GM18519 (cell line): ENCODE measurements around the gene CDC42BPG.
A peak's percentile ranks its signal among the peaks of the same experiment; 100 is the strongest.

Experiments used
- ATAC-seq: cut with Tn5 transposase; IDR thresholded peaks from one replicate; pipeline ENCODE4 v1.9.1; 2021; ENCODE audit warnings: mild to moderate bottlenecking, moderate library complexity; ENCODE audit not compliant: unreplicated experiment, low FRiP score

CDC42BPG gene

DNA sequence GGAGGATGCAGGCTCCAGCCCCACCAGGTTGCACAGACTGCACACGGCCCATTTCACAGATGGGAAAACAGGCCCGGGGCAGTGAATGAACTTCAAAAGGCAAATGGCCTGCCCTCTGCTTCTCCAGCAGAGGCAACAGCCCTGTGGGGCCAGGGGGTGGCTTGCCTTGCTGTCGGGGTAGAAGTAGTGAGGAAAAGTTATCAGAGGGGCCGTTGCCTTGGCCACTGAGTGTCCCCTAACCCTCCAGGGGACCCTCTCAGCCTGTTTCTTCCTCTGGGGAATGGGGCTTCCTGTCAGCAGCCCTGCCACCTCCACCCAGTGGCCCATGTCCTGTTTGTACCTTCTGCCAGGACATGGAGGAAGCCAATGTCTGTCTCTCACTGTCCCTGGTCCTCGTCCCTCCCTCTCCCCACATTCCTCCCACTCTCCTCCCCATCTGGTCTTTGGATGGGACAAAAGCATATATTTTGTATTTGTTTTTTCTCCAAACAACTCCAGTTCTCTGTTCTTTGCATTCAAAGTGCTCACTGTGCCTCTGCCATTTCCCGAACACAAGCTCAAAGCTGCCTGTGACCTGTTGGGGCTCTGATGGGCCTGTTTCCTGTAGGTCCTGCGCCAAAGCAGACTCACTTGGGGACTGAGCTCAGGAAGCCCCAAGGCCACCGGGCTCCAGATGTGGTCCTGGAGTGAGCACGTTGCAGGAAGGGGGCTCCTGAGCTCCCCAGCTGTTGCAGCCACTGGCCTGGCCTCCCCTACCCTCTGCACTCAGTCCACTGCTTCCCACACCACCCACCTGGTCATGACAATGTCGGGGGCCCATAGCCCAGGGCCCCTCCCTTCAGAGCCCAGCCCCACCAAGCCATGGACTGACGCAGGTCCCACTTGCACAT is 50.9 kb downstream of the CDC42BPG start:
- ATAC-seq = no peak

DNA sequence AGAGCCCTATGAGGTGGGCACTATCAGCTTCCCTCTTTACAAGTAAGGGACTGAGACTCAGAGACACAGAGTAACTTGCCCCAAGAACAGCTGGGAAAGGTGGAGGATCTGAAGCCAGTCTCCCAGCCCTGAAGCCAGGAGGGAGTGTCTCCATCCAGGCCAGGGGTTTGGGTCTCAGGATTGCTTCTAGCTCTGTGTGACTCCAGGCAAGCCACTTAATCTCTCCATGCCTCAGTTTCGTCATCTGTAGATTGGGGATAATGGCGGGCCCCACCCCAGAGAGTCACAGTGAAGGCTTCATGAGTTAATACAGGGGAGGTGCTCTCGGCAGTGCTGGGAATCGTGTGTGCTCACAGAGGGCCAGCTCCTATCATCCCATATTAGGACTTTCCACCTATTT is 52.0 kb downstream of the CDC42BPG start:
- no peak for ATAC-seq

DNA sequence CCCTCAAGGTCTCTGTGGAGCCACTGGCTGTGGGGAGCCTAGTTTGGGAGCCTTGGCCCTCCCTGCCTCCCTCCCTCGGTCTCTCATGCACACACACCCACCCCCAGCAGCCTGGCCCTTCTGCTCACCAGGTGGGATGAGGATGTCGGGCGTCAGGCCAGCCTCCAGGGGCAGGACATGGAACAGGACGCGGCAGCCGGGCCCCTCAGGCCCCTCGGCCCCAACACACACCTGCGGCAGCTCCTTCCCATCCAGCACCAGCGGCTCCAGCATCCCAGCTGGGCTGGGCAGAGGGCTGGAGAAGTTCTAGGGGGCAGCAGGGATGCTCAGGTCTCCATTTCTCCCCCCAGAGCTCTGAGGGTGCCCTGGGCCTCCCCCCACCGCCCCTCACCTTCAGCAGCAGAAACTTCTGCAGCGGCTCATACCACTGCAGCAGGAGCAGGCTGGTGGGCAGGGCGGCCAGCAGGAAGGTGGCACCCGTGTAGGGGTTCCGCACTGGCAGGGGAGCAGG is 52.6 kb downstream of the CDC42BPG start:
- no peak for ATAC-seq

DNA sequence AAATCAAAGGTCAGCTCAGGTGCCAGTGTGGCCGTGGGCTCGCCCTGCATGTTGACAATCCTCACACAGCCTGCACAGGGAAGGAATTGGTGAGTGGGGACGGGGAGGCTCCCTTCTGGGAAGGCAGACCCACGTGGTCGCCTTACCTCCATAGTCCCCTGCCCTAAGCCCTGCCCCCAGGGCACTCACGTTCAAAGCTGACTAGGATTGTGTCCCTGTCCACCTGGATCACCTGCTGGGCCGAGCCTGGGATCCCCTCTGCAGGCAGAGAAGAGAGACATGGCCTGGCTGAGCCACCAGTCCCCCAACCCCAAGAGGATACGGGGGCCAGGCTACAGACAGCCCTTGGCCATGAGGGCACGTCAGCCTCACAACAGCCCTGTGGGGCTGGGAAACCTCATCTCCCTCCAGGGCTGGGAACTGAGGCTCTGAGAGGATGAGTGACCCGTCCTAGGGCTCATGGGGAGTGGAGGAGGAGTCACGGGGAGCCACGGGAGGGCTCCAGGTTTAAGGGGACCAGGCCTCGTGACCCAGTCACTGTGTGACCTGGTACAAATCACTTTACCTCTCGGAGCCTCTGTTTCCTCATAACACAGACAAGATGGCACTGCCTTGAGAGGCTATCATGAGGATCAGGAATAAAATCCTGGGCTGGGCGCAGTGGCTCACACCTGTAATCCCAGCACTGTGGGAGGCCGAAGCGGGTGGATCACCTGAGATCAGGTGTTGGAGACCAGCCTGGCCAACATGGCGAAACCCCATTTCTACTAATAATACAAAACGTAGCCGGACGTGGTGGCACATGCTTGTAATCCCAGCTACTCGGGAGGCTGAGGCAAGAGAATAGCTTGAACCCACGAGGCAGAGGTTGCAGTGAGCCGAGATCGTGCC is 54.0 kb downstream of the CDC42BPG start:
- ATAC-seq = no peak

DNA sequence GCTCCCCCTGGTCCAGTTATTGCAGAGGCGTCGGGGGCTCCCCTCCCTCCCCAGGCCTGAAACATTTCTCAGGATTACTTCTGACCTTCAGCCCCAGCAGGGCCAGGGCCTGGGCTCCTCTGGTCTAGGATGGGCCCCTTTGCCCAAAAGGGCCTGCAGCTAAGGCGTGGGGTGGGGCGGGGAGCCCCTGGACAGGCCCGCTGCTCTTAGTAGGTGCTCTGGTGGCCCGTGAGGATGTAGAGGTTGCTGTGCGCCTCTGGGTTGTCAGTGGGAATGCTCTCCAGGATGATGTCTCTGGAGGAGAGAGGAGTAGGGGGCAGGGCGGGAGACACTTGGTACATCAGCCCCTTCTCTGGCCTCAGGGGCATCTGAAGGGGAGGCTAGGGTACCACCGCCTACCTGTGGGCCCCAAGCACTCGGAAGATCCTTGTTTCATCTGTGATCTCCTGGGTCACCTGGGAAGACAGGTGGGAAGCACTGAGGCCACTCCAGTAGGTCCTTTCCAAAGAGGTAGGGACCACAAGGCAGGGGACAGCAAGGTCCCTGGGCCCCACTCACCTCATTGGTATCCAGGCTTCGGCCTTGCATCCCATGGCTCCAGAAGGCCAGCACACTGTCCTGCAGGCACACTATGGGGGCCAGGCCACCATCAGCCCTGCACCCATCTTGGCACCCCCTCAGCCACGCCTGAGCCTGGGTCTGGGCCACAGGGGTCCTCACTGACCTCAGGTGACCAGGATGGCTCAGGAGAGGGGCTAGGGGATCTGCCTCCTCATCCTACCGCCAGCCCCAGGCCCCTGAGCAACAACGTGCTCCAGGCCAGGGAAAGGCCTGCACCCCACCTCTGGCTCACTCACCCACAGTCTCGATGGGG is 54.9 kb downstream of the CDC42BPG start:
- no peak for ATAC-seq

DNA sequence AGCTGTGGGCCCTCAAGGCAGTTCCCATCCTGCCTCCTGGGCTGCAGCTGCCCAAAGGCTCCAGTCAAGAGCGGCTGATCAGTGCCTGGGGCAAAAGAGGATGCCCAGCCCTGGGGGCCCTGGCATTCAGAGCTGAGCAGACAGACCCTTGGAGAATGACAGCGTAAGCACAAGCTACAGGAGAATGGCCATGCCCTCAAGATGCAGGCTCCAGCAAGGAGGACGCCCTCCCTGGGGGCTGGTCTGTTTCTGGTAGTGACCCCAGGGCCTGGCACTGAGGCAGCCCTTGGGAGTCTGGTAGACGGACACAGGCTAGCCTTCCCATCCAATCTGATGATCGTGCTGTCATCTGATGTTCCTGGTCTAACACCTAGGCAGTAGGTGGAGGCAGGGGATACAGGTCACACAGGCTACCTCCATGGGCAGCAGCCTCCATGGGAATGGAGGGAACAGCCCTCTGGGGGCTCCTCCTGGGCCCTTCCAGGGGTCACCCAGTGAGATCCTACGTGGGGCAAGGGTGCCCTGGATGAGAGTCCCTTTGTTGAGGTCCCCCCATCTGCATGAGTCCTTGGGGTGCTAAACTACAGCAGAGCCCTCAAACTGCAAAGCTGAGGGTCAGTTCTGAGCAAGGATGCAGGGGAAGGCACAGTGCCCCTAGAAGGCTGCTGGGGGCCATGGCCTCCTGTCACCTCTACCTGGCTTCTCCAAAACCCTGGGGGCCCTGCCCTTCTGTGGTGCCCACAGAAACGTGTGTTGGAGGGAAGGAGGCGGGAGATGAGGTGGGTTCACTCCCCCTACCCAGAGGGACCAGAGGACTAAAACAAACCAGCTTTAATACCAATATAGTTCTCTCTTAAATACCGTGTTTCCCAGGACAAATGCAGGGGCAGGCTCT is 55.9 kb downstream of the CDC42BPG start:
- ATAC-seq = no peak

DNA sequence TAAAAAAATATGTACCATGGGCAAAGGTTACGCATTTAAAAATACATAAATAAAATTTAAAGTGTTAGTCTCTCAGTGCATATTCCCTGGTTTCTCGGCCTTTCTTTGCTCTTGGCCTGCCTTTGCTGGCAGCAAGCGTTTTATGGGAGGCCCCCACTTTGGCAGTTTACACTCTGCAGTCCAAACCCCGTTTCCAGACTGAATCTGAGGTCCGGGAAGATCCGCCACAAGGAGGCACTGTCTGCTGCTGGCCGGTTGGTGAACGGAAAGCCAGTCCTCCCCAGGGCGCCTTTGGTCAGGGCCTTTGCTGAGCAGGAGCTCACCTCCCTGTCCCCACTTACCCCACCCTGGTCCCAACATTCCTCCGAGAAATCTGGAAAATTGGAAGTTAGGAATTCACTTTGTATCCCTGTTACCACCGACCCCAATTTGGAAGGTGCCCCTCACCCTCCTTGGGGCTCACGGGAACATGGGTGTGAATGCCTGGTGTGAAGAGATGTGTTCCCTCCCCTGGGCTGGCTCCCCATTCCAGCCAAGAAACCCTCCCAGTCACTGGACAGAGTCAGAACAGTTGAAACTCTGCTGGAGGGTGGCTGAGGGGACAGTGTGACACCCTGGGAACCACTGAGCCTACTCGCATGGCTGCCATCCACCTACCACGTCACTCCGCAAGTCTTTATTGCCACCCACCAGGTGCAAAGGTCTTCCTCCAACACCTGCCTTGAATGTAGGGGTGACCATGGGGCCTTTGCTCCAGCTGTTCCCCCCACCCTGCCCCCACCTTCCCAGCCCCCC is 56.7 kb downstream of the CDC42BPG start:
- no peak for ATAC-seq

DNA sequence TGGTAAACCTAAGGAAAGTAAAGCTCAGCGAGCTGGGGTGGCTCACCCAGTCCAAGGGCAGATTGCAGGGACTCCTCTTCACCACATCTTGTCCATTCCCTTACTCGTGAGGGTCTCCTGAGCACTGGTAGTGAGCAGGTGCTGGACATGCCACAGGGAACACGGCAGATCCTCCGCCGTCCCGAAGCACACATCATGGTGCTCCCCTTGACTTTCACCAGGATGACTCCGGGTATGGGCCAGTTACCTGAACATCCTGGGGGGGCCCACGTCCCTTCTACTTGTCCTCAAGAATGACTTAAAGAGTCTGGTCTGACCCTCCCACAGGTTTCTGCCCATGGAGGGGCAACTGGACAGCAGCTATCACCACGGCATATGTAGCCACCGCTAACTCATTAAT is 58.1 kb downstream of the CDC42BPG start:
- no peak for ATAC-seq

DNA sequence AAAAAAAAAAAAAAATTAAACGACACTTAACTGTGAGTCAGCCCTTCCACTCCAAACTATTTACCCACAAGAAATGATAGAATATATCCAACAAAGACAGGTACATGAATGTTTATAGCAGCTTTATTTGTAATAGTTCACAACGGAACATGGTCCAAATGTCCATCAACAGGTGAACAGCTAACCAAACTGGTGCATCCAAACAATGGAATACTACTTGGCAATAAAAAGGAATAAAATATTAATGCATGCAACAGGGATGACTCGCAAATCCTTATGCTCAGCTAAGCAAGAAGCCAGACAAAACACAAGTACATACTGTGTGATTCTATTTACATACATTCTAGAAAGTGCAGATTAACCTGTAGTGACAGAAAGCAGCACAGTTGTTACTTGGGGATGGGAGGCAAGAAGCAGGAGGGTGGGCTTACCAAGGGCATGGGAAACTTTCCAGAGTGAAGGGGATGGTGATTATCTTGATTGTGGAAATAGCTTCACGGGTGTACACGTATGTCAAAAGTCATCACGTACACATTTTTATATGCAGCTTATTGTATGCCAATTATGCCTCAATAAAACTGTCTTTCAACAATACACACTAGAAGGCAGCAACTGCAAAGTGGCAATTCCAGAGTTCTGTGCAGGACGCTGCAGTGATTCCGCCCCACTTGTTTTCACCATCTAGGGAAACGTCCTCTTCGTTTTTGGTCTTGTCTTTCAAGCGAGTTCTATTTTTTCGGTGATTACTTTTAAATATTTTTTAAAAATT is 59.5 kb downstream of the CDC42BPG start:
- no peak for ATAC-seq

DNA sequence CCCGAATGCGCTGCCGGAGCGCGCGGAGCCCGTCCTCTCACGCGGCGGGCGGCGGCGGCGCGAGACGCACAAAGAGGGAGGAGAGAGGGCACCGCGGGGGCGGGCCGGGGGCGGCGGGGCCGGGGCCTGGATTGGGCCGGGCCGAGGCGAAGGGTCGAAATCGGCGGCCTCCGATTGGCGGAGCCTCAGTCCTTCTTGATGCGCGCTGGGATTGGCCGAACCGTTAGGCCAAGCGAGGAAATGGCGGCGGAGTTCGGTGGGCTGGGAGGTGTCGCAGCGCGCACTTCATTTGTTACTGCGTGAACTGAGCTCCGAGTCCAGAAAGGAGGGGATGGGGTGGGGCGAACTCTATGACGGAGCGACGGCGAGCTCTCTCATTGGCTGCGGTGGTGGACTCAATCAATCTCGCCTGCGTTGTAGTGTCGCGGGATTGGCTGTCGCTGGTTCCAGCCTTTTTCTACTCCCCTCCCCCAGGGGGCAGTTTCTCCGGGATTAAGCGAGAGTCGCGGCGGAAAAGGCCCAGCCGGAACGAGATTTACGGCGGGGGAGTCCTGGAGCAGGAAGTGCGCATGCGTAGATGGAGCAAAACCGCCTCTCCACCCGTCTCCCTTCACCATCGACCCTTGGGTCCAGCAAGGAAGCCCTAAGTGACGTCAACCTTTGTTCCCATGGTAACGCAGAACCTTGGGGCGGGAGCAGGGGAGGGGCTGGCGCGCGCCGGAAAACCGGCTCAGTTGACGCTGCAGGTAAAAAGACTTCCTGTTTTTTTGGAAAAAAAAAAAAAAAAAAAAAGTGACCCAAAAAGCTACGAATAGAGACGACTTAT is 65.8 kb downstream of the CDC42BPG start, which contains the start of gene SF1:
Gene SF1 (minus strand): TSS at position 70 of the 826 bp plus-strand sequence. CDS start 150 bp downstream, outside the sequence.
- ATAC-seq = peak; percentile 55

DNA sequence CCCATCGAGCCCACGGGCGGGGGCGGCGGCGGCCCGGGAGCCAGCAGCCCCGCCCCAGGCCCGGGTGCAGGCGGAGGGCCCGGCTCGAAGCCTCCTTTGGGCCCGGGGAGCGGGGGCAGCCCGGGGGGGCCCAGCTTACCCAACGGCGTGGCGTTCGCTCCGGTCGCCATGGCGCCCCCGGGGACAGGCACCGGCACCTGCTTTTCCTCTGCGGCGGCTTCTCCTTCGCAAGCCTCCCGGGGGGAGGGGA is 66.3 kb downstream of the CDC42BPG start:
- no peak for ATAC-seq

DNA sequence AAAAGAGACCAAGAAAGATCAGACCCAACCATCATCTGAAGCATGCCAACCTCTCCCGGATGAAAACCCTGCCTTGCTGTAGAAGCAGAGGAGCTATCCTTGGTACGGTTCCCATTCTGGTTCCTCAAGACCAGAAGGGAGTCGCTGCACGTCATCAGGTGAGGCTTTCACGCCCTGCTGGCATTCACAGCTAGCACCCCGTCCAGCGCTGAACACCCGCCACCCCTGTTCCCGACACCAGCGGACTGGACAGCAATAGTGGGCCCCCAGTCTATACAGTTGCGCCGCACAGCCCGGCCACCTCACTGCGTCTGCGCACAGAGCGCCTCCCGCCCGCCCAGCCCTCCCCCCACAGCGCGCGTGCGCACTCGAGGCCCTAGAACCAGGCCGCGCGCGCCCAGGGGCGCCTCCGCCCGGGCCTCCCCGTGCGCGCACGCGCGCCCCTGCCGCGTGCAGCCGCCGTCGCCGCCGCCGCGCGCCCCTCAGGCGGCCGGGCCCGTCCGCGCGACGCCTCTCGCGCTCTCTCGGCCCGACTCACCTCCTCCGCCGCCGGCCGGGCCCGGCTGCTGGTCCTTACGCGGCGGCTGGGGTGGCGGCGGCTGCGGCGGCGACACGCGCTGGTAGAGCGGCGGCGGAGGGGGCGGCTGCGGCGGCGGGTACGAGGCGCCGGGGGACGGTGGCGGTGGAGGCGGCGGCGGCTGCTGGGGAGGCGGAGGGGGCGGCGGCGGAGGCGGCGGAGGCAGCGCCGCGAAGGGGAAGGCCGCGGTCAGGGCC is 66.8 kb downstream of the CDC42BPG start:
- no peak for ATAC-seq

DNA sequence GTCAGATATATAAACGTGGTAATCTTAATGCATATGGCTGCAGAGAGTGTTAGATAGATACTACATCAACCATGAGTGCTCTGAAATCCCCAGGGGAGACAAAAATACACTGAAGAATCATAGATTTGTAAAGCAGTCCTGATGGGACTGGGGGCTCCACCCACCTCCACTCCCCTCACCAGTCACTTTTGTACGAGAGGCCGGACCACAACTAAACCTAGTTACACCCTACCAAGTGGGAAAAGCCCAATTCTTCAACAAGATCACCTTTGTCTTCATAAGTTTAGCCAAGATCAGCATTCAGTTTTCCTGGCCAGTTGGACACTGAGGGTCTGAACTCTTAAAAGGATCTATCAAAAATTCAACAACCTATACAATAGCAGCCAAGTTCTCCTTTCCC is 67.6 kb downstream of the CDC42BPG start:
- ATAC-seq = no peak

DNA sequence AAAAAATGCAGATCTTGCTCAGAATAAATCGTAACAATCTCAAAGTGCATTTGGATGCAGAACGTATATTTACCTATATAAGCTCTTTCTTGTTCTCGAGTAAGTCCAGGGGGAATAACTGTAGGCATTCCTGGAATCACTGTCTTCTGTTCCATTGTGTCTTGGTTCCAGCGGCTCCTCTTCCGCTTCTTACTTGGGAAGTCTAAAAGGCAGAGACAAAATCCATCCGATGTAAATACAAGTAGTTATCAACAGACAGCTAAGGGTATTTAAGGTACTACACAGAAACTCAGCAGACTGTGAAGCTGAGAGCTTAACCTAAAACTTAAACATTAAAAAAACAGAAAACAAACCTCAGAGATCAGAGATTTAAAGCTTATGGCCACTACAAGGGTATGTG is 68.0 kb downstream of the CDC42BPG start:
- ATAC-seq = no peak

DNA sequence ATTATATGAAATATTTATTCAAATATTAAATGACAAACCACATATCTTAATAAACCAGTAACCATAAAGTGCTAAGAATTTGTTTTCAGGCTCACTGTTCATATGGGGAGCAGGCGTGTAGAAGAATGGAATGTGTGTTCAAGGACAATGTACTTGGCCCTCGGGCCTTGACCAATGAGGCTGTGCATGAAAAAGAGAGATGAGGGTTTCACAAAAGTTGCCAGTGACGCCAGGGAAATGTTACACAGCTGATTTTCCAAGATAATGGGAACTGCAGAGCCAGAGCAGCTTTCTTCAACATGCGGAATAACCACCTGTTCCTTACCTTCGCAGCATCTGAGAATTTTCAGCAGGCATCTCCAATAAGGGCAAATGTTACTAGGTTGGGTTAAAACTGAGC is 70.3 kb downstream of the CDC42BPG start:
- no peak for ATAC-seq
